T-cell (primary cell): ENCODE data around the gene ZBTB9. TPM values are rescaled to one million over a fixed set of nuclear protein-coding genes. Genes with fewer than 3 reads are reported as not detected.
A peak's percentile ranks its signal among the peaks of the same experiment; 100 is the strongest.

Experiments used
- ATAC-seq, 4 experiments: fragments of 200-7000 bp in 3 of 4; fragments of 150-1000 bp in 1 of 4; cut with Tn5 transposase; replicated peaks in 1 of 4; 1 replicate in 3 of 4; 2 replicates in 1 of 4; pipeline ENCODE4 v1.10.0; 2021; ENCODE audit warnings: moderate library complexity in 3 of 4, mild to moderate bottlenecking in 2 of 4, moderate number of reproducible peaks in 1 of 4
- CTCF ChIA-PET, 2 donors: fragments of 300-600 bp; sonication (Branson Sonifier 250); formaldehyde crosslinking; loops; one replicate each; lab custom pipeline; 2022; ENCODE audit warnings: antibody characterized with exemption in 2 of 2; lab: Charles Lee
- POLR2A ChIA-PET, 2 donors: fragments of 300-600 bp; sonication (Branson Sonifier 250); formaldehyde crosslinking; loops; one replicate each; lab custom pipeline; 2022; ENCODE audit warnings: antibody characterized with exemption in 2 of 2; lab: Charles Lee
- DNase-seq, 35 experiments: peaks; one replicate each; pipeline versions ENCODE4 v3.0.0 to v3.0.0-alpha.2; 2013 to 2023
- H3K27ac ChIP-seq: one replicate; pipeline ENCODE4 v1.5.1; 2013; ENCODE audit warnings: low read length
- H3K27me3 ChIP-seq, 2 experiments: replicated peaks in 1 of 2; 1 replicate in 1 of 2; 2 replicates in 1 of 2; pipeline versions ENCODE4 v1.6.1 to v1.7.0; 2013; ENCODE audit warnings: low read length in 1 of 2, mixed read lengths in 1 of 2; ENCODE audit not compliant: control insufficient read depth in 2 of 2, insufficient read depth in 2 of 2; ENCODE audit errors: extremely low read depth in 1 of 2
- H3K36me3 ChIP-seq, 2 donors: 1 replicate in 1 of 2; 2 replicates in 1 of 2; pipeline versions ENCODE4 v1.6.1 to v1.7.0; 2013; ENCODE audit warnings: low read length in 1 of 2; ENCODE audit not compliant: control insufficient read depth in 2 of 2, insufficient read depth in 1 of 2; ENCODE audit errors: extremely low read depth in 1 of 2
- H3K4me1 ChIP-seq, 2 experiments: 1 replicate in 1 of 2; 2 replicates in 1 of 2; pipeline versions ENCODE4 v1.6.1 to v1.7.0; 2013; ENCODE audit warnings: low read length in 2 of 2, mixed read lengths in 1 of 2; ENCODE audit not compliant: insufficient read depth in 2 of 2, control insufficient read depth in 1 of 2; ENCODE audit errors: extremely low read depth in 1 of 2
- H3K4me3 ChIP-seq, 2 donors: 1 replicate in 1 of 2; 2 replicates in 1 of 2; pipeline versions ENCODE4 v1.5.1 to v1.7.0; 2013; ENCODE audit warnings: mild to moderate bottlenecking in 2 of 2, low read length in 1 of 2, moderate library complexity in 1 of 2; ENCODE audit not compliant: control insufficient read depth in 1 of 2; ENCODE audit errors: extremely low read depth in 1 of 2
- H3K9me3 ChIP-seq: 2 replicates; pipeline ENCODE4 v1.7.0; 2013
- H3K27ac Mint-ChIP-seq, 2 donors: one replicate each; pipeline ENCODE4 v1.8.0; 2020 to 2021; ENCODE audit warnings: mild to moderate bottlenecking in 2 of 2, mixed read lengths in 2 of 2
- H3K27me3 Mint-ChIP-seq, 2 donors: one replicate each; pipeline ENCODE4 v1.8.0; 2021 to 2022; ENCODE audit warnings: mixed read lengths in 2 of 2
- H3K36me3 Mint-ChIP-seq: one replicate; pipeline ENCODE4 v1.8.0; 2021; ENCODE audit warnings: mixed read lengths
- H3K4me1 Mint-ChIP-seq, 3 donors: one replicate each; pipeline ENCODE4 v1.8.0; 2020 to 2022; ENCODE audit warnings: mixed read lengths in 3 of 3, mild to moderate bottlenecking in 1 of 3
- H3K4me3 Mint-ChIP-seq, 3 donors: one replicate each; pipeline ENCODE4 v1.8.0; 2020 to 2022; ENCODE audit warnings: mild to moderate bottlenecking in 3 of 3, mixed read lengths in 3 of 3, moderate library complexity in 3 of 3
- H3K9me3 Mint-ChIP-seq, 3 donors: one replicate each; pipeline ENCODE4 v1.8.0; 2020 to 2022; ENCODE audit warnings: mixed read lengths in 3 of 3
- WGBS: methylation state at CpG from one replicate; pipeline ENCODE4 v1.1.5; 2013; ENCODE audit warnings: missing lambda C conversion rate; ENCODE audit not compliant: insufficient coverage; 5-methylcytosine and 5-hydroxymethylcytosine counted together
- total RNA-seq, 35 experiments: library from RNA in 6 of 35; stranded (reverse) in 6 of 35; fragments of 120-200 nt in 1 of 35; gene quantifications; one replicate each; pipeline versions ENCODE4 v1.2.1 to v1.2.4 and lab custom pipeline; 2013 to 2026

ZBTB9 gene, protein sequence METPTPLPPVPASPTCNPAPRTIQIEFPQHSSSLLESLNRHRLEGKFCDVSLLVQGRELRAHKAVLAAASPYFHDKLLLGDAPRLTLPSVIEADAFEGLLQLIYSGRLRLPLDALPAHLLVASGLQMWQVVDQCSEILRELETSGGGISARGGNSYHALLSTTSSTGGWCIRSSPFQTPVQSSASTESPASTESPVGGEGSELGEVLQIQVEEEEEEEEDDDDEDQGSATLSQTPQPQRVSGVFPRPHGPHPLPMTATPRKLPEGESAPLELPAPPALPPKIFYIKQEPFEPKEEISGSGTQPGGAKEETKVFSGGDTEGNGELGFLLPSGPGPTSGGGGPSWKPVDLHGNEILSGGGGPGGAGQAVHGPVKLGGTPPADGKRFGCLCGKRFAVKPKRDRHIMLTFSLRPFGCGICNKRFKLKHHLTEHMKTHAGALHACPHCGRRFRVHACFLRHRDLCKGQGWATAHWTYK
- total RNA-seq (10 to 100 TPM in 3 of 5 donors, 1 to 10 TPM in 2; 3.9 to 12.6 (median 11.1) TPM), total RNA-seq (lab: John Stamatoyannopoulos, UW) (10.3 to 39.5 (median 22.8) reads per million in 29 experiments)
- total RNA-seq (2013), result 10.9 TPM

- peak within 1 kb of the TSS; percentile 92 for H3K4me3 ChIP-seq
- no peaks in the 10 kb centered on the region for H3K27me3 ChIP-seq
- ATAC-seq (peak; percentile 99 to 100 (median 99)), DNase-seq (peak; percentile 82 to 95 (median 90))
- under 1% methylated on average over 49 of the region's 65 CpGs for WGBS
- H3K36me3 Mint-ChIP-seq, result peaks cover 24% of the 10 kb centered on the region
- H3K36me3 ChIP-seq, result peaks cover 5 to 14% of the 10 kb centered on the region in 2 donors
- peak within 1 kb of the TSS; percentile 84 to 97 for H3K27ac Mint-ChIP-seq
- H3K9me3 ChIP-seq, result no peaks in the 10 kb centered on the region
- no peaks in the 10 kb centered on the region for H3K9me3 Mint-ChIP-seq
- ChIA-PET POLR2A (interaction anchor here (0.6 to 1.4 kb wide), 6 partner anchors 24 to 1182 kb away, joined by 3 to 6 read pairs (median 4); no protein-coding TSS in a partner anchor), CTCF (interaction anchor here (0.6 to 2.4 kb wide), 9 partner anchors 9 to 1640 kb away, joined by 3 to 18 read pairs (median 3); partner anchors contain the start of genes BAK1 (in 1 of the 2) and CUTA (in 1 of the 2))
- H3K27ac ChIP-seq, result peak within 1 kb of the TSS; percentile 69
- no peaks in the 10 kb centered on the region for H3K27me3 Mint-ChIP-seq
- peaks cover 10 to 37% of the 10 kb centered on the region in 2 experiments for H3K4me1 ChIP-seq
- H3K4me3 Mint-ChIP-seq, result peak within 1 kb of the TSS; percentile 88 to 96 (median 91)
- H3K4me1 Mint-ChIP-seq, result peaks cover 35 to 42% (median 39%) of the 10 kb centered on the region in 3 donors
These were observed at the start of gene ZBTB9 for GRCh38 chr6:33454009-33454946. ZBTB9 (plus strand) TSS chr6:33454576; CDS start chr6:33455101, 525 bp downstream.

DNA sequence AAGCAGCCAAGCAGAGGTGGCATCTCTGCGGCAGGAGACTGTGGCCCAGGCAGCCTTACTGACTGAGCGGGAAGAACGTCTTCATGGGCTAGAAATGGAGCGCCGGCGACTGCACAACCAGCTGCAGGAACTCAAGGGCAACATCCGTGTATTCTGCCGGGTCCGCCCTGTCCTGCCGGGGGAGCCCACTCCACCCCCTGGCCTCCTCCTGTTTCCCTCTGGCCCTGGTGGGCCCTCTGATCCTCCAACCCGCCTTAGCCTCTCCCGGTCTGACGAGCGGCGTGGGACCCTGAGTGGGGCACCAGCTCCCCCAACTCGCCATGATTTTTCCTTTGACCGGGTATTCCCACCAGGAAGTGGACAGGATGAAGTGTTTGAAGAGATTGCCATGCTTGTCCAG, 49.5 kb upstream of the ZBTB9 start:
- Histone ChIP-seq H3K27ac (no peak overlapping the region), H3K4me3 (no peak overlapping the region), H3K4me1 (peaks cover 4 to 23% of the 10 kb centered on the region in 2 experiments), H3K9me3 (no peaks in the 10 kb centered on the region), H3K27me3 (no peaks in the 10 kb centered on the region), H3K36me3 (no peaks in the 10 kb centered on the region)
- Mint-ChIP-seq H3K4me1 (peaks cover 8 to 26% (median 9%) of the 10 kb centered on the region in 3 donors), H3K27ac (no peak overlapping the region), H3K4me3 (no peak overlapping the region), H3K9me3 (no peaks in the 10 kb centered on the region), H3K36me3 (no peaks in the 10 kb centered on the region), H3K27me3 (no peaks in the 10 kb centered on the region)
- CTCF ChIA-PET, result no interaction called here
- POLR2A ChIA-PET, result no interaction called here
- WGBS, result 98% methylated on average over 15 of the region's 17 CpGs
- DNase-seq, result no peak
- ATAC-seq, result no peak

- peaks cover 9 to 29% (median 12%) of the 10 kb centered on the region in 3 donors for H3K4me1 Mint-ChIP-seq
- H3K36me3 Mint-ChIP-seq, result no peaks in the 10 kb centered on the region
- Histone ChIP-seq H3K4me3 (no peak overlapping the region), H3K36me3 (no peaks in the 10 kb centered on the region), H3K27ac (no peak overlapping the region), H3K27me3 (no peaks in the 10 kb centered on the region), H3K4me1 (peaks cover 4 to 25% of the 10 kb centered on the region in 2 experiments), H3K9me3 (no peaks in the 10 kb centered on the region)
- no peaks in the 10 kb centered on the region for H3K27me3 Mint-ChIP-seq
- 80% methylated on average over 8 of the region's 15 CpGs for WGBS
- ATAC-seq (no peak), DNase-seq (peak in 1 of 35 experiments; percentile 27)
- CTCF ChIA-PET, result no interaction called here
- no peak overlapping the region for H3K4me3 Mint-ChIP-seq
- H3K9me3 Mint-ChIP-seq, result no peaks in the 10 kb centered on the region
- peak overlapping the region in 1 of 2 donors; percentile 55 for H3K27ac Mint-ChIP-seq
- POLR2A ChIA-PET, result no interaction called here
These were observed 48.9 kb upstream of the ZBTB9 start for GRCh38 chr6:33405386-33405940.

GRCh38 chr6:33406126-33406525, 48.2 kb upstream of the ZBTB9 start:
- no peaks in the 10 kb centered on the region for H3K27me3 ChIP-seq
- no peaks in the 10 kb centered on the region for H3K36me3 ChIP-seq
- peaks cover 4 to 25% of the 10 kb centered on the region in 2 experiments for H3K4me1 ChIP-seq
- Mint-ChIP-seq H3K27ac (peak overlapping the region in 1 of 2 donors; percentile 55), H3K4me3 (no peak overlapping the region), H3K36me3 (no peaks in the 10 kb centered on the region), H3K4me1 (peaks cover 9 to 29% (median 12%) of the 10 kb centered on the region in 3 donors), H3K9me3 (no peaks in the 10 kb centered on the region), H3K27me3 (no peaks in the 10 kb centered on the region)
- DNase-seq, result no peak
- no peak for ATAC-seq
- POLR2A ChIA-PET, result no interaction called here
- H3K9me3 ChIP-seq, result no peaks in the 10 kb centered on the region
- CTCF ChIA-PET, result no interaction called here
- over 99% methylated on average over 9 of the region's 17 CpGs for WGBS
- H3K4me3 ChIP-seq, result no peak overlapping the region
- no peak overlapping the region for H3K27ac ChIP-seq

GRCh38 chr6:33407132-33407718, 47.2 kb upstream of the ZBTB9 start:
- Mint-ChIP-seq H3K9me3 (no peaks in the 10 kb centered on the region), H3K4me1 (peaks cover 16 to 36% (median 20%) of the 10 kb centered on the region in 3 donors), H3K27ac (no peak overlapping the region), H3K36me3 (peaks cover under 1% of the 10 kb centered on the region), H3K4me3 (no peak overlapping the region), H3K27me3 (no peaks in the 10 kb centered on the region)
- 100% methylated on average over 2 of the region's 5 CpGs for WGBS
- Histone ChIP-seq H3K4me3 (no peak overlapping the region), H3K4me1 (peaks cover 4 to 36% of the 10 kb centered on the region in 2 experiments), H3K9me3 (no peaks in the 10 kb centered on the region), H3K27ac (no peak overlapping the region), H3K36me3 (peaks cover 0 to 2% of the 10 kb centered on the region in 2 donors), H3K27me3 (no peaks in the 10 kb centered on the region)
- DNase-seq (peak in 1 of 35 experiments; percentile 46), ATAC-seq (no peak)
- POLR2A ChIA-PET, result no interaction called here
- CTCF ChIA-PET, result interaction anchor here in 1 of 2 donors (0.7 kb wide), 1 partner anchor 9 kb away, joined by 3 read pairs; no protein-coding TSS in a partner anchor
